ENCODE measurements around the gene LAMA3. TPM values are rescaled to one million over a fixed set of nuclear protein-coding genes. Genes with fewer than 3 reads are reported as not detected.

LAMA3 gene
- total and polyA plus RNA-seq, 10 of the 15 experiments (the other 5 are each of a cell fraction or from before 2014, with no cell fraction given): 0.37 to 6.5 (median 5.4) TPM

DNA sequence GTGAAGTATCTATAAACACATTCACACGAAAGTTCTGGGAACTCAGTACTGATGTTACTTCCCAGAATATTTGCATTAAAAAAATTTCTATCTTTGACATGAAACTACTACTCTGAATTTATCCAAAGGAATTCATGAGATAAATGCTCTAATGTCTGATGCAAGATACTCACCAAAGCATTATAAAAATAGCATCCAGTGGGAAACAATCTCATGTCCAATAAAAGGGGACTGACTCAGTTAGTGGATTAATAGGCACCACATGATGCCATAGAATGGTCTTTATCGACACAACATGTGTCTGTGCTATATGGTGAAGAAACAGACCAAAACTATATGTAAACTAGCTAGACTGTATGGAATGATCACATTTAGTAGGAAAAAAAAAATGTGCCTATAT lies 33.9 kb downstream of the LAMA3 start:
- intact Hi-C loops (cut with micrococcal nuclease; ENCODE audit: unreplicated experiment): no loop called here
- no peak for FAIRE-seq
- H3K27ac ChIP-seq (ENCODE audit: control insufficient read depth, insufficient read depth): no peak overlapping the region
- ChIA-PET SMC1A (ENCODE audit: uncharacterized antibody, unreplicated experiment) (no interaction called here), RAD21 (ENCODE audit: unreplicated experiment) (no interaction called here), POLR2A (no interaction called here), CTCF (interaction anchor here (0.8 to 1.3 kb wide), 2 partner anchors 11 to 21 kb away, joined by 3 to 5 read pairs; no protein-coding TSS in a partner anchor)
- no peak overlapping the region for H2AFZ ChIP-seq (ENCODE audit: control insufficient read depth, low read depth, low read length)
- no peak overlapping the region for H3K4me3 ChIP-seq
- H3K9ac ChIP-seq (ENCODE audit: control insufficient read depth, insufficient read depth, low read length): no peak overlapping the region
- H3K36me3 ChIP-seq (ENCODE audit: control insufficient read depth in 2 of 2, insufficient read depth in 2 of 2, low read length in 1 of 2): no peaks in the 10 kb centered on the region
- no peaks in the 10 kb centered on the region; a peak in 2 of 4 replicates for H3K27me3 ChIP-seq (replicated peaks in 1 of 2; ENCODE audit: control insufficient read depth in 2 of 2, insufficient read depth in 2 of 2, low read length in 1 of 2)
- ATAC-seq: no peak
- H3K9me3 ChIP-seq (replicated peaks; ENCODE audit: control insufficient read depth, insufficient read depth, low read length): no peaks in the 10 kb centered on the region
- no peaks in the 10 kb centered on the region for H3K4me1 ChIP-seq (ENCODE audit: control insufficient read depth, insufficient read depth, low read length)
- 19% methylated on average over 2 of the region's 2 CpGs for WGBS (ENCODE audit: insufficient coverage, insufficient replicate concordance, low lambda C conversion rate, missing lambda C conversion rate)
- H3K4me2 ChIP-seq (ENCODE audit: control insufficient read depth, insufficient read depth): no peak overlapping the region
- in situ Hi-C loops (cut with MboI): no loop called here
- TF ChIP-seq KLF5 (IDR thresholded peaks at IDR 0.05; ENCODE audit: partially characterized antibody) (no peak), ASH2L (IDR thresholded peaks at IDR 0.05; ENCODE audit: borderline replicate concordance, low read depth) (no peak), TCF3 (IDR thresholded peaks at IDR 0.05; ENCODE audit: borderline replicate concordance, insufficient read depth, low read depth, low read length) (no peak), RELA (IDR thresholded peaks at IDR 0.05; ENCODE audit: borderline replicate concordance, partially characterized antibody) (no peak), IKZF1 (conservative IDR thresholded peaks at IDR 0.05) (no peak), RCOR1 (conservative IDR thresholded peaks at IDR 0.05; ENCODE audit: low read depth, low read length) (no peak), EGR1 (IDR thresholded peaks at IDR 0.05; ENCODE audit: borderline replicate concordance in 1 of 2, low read depth in 2 of 2, low read length in 2 of 2) (no peak)
- no peaks in the 10 kb centered on the region for H3K79me2 ChIP-seq (ENCODE audit: control insufficient read depth, insufficient read depth, low read length)
- no TSS peak for BruUV-seq (replicated peaks)
- no peaks in the 10 kb centered on the region for H4K20me1 ChIP-seq (ENCODE audit: control insufficient read depth, insufficient read depth)
- DNase-seq (ENCODE audit: low read depth, low spot score): no peak

DNA sequence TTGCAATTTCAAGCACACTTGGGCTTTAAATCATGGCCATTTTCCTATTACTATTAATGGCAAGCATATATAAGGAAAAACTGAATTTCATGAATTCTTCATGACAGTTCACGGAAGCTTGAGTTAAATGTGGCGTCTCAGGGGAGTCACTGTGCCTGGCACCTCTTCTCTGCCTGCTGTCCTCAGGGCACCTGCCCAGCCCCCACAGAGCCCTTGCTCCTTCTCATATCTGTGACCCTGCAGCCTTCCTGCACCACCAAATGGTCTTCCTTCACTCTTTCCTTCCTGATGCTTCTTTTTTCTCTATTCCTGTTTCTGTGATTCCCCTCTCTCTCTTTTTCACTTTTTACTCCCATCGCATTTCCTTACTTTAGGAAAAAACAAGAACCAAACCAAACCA lies 35.4 kb downstream of the LAMA3 start:
- WGBS (ENCODE audit: insufficient coverage, insufficient replicate concordance, low lambda C conversion rate, missing lambda C conversion rate): 28% methylated on average over 3 of the region's 3 CpGs
- RAD21 ChIA-PET (ENCODE audit: unreplicated experiment): no interaction called here
- CTCF ChIA-PET: no interaction called here

More for the DNA sequence above, 35.4 kb downstream of the LAMA3 start:
- no peaks in the 10 kb centered on the region for H4K20me1 ChIP-seq (ENCODE audit: control insufficient read depth, insufficient read depth)
- ChIA-PET SMC1A (ENCODE audit: uncharacterized antibody, unreplicated experiment) (interaction anchor here (0.7 to 1.2 kb wide), 2 partner anchors 10 to 68 kb away, joined by 3 to 6 read pairs; no protein-coding TSS in a partner anchor), POLR2A (no interaction called here)
- no peaks in the 10 kb centered on the region for H3K4me1 ChIP-seq (ENCODE audit: control insufficient read depth, insufficient read depth, low read length)
- no peak overlapping the region for H3K27ac ChIP-seq (ENCODE audit: control insufficient read depth, insufficient read depth)
- no peak overlapping the region for H3K9ac ChIP-seq (ENCODE audit: control insufficient read depth, insufficient read depth, low read length)
- no peaks in the 10 kb centered on the region; a peak in 2 of 4 replicates for H3K27me3 ChIP-seq (replicated peaks in 1 of 2; ENCODE audit: control insufficient read depth in 2 of 2, insufficient read depth in 2 of 2, low read length in 1 of 2)
- no peak overlapping the region for H3K4me2 ChIP-seq (ENCODE audit: control insufficient read depth, insufficient read depth)
- no peak for DNase-seq (ENCODE audit: low read depth, low spot score)
- in situ Hi-C loops (cut with MboI): no loop called here
- no peak overlapping the region for H3K4me3 ChIP-seq
- no peak overlapping the region for H2AFZ ChIP-seq (ENCODE audit: control insufficient read depth, low read depth, low read length)
- no peaks in the 10 kb centered on the region for H3K9me3 ChIP-seq (replicated peaks; ENCODE audit: control insufficient read depth, insufficient read depth, low read length)
- H3K36me3 ChIP-seq (ENCODE audit: control insufficient read depth in 2 of 2, insufficient read depth in 2 of 2, low read length in 1 of 2): no peaks in the 10 kb centered on the region
- BruUV-seq (replicated peaks): no TSS peak
- no peak for ATAC-seq
- intact Hi-C loops (cut with micrococcal nuclease; ENCODE audit: unreplicated experiment): loop anchor here (5.0 kb wide), 1 partner anchor 53 kb away; no protein-coding TSS in a partner anchor
- FAIRE-seq: no peak
- no peaks in the 10 kb centered on the region for H3K79me2 ChIP-seq (ENCODE audit: control insufficient read depth, insufficient read depth, low read length)
- TF ChIP-seq BCL3 (IDR thresholded peaks at IDR 0.05; ENCODE audit: borderline replicate concordance, insufficient read depth, low read depth, low read length, poor library complexity, severe bottlenecking) (no peak), HDGF (IDR thresholded peaks at IDR 0.05) (no peak), CHD1 (IDR thresholded peaks at IDR 0.05; ENCODE audit: low read depth, low read length) (no peak), STAT3 (IDR thresholded peaks at IDR 0.05; ENCODE audit: low read depth, low read length) (no peak), USF1 (IDR thresholded peaks at IDR 0.05; ENCODE audit: borderline replicate concordance, extremely low read length, insufficient read depth, low read depth, low read length) (no peak)

Data from GM12878 (cell line).